Hematopoietic multipotent progenitor cell treated with erythropoietin and hydrocortisone succinate and interleukin-3 and kit ligand, for 15 days (in vitro differentiated cells): ENCODE data around the gene LAMC1.

ENCODE experiments used
- DNase-seq: peaks from one replicate; pipeline ENCODE4 v3.0.0-alpha.2; 2015; ENCODE audit warnings: low spot score

LAMC1 gene

GRCh38 chr1:183194527-183195141, 171.4 kb downstream of the LAMC1 start:
- no peak for DNase-seq

- DNase-seq: no peak
Measured at GRCh38 chr1:183195142-183195574, 171.9 kb downstream of the LAMC1 start.
